Kidney capillary endothelial cell (primary cell): Measurements from ENCODE around the gene TCF12.

Source experiments
- DNase-seq: peaks from one replicate; pipeline ENCODE4 v3.0.0-alpha.2; 2018; ENCODE audit warnings: low spot score

The TCF12 gene

GRCh38 chr15:57297630-57298029 lies 379.2 kb downstream of the TCF12 start:
- no peak for DNase-seq

DNA sequence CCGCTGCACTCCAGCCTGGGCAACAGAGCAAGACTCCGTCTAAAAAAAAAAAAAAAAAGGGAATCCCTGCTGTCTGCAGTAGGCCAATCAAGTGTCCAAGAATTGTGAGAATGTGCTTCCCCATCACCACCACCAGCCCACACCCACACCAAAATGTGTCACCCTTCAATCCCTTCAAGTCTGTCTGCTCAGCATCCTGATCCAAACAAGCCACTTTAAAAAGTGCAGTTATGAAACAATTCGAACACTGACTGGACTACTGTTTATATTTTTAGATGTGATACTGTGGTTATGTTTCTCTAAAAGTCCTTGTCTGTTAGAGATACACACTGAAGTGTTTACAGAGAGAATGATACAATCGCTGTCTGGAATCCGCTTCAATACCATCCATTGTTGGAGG lies 379.8 kb downstream of the TCF12 start:
- DNase-seq = no peak

- no peak for DNase-seq
Observed at GRCh38 chr15:57298843-57299550, 380.6 kb downstream of the TCF12 start.

GRCh38 chr15:57301307-57301706 lies 382.9 kb downstream of the TCF12 start:
- DNase-seq = no peak

DNA sequence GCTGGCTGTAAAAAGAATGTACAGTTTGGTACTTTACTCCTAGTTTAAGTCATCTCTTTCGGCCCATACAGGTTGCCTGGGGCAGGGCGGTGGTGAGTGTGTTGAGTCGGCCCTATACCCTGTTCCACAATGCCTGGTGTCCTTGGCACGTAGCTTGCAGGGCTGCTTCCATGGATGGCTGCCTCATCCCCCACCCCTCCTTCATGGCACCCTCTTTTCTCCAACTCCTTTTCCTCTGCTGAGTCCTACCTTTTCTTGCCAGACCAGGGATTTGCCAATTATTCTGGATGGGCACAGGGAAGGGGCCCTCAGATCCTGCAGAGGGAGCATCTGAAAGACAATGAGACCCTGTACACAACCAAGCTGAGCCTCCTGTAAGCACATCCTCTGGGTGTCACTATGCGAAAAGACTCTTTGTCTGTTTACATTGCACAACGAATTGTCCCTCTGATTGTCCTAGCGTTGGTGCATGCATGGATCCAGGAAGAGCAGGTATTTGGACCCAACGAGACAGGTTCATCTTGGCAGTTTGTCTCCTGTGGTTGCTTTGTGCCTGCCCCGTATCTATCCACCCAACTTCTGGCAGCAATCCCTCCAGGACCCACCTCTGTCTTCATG lies 384.3 kb downstream of the TCF12 start:
- DNase-seq = no peak

DNA sequence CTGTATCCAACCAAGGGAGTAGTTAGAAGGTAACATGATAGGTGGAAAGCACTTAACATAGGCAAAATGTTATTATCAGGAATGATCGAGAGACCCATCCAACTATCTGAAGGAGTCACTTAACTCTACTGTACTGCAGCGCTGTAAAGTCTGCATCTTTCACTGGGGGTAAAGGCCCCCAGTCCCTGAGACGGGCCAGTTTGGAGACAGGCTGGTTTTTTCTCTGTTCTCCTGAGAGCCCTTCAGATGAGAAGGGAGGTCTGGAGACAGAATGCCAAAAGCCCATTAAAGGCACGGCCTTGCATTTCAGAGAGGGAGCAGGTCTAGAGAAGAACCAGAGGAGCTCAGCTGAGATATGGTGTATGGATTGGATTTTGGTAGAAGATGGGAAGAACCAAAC lies 386.6 kb downstream of the TCF12 start:
- DNase-seq = no peak

- peak; percentile 84 for DNase-seq
Observed at GRCh38 chr15:57306161-57306943, 387.9 kb downstream of the TCF12 start.

GRCh38 chr15:57306944-57307411 lies 388.5 kb downstream of the TCF12 start:
- DNase-seq = no peak

DNA sequence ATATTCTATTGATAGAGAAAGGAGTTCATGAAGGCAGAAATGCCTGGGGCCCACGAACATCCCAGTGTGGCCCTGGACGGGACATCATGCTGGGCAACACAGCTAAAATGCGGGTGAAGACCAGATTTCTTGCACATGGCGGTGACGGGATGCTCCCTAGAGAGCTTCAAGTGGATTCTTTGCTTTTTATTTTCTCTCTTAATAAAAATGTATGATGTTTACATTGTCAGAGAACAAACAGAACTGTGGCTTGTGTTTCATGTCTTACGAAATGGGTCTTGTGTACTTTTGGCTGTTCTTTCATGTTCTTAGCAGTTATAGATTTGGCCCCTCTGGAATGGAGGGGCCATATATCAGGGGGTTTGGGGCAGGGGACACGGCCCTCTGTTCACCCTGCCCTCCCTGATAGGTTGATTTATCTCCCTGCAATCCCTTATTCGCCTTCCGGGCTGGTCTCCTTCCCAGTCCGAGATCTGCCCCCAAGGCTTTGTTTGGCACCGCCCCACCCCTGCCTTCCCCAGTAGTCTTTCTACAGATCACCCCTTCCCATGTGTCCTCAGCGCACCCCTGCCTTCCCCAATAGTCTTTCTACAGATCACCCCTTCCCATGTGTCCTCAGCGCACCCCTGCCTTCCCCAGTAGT lies 389.2 kb downstream of the TCF12 start:
- DNase-seq = no peak

DNA sequence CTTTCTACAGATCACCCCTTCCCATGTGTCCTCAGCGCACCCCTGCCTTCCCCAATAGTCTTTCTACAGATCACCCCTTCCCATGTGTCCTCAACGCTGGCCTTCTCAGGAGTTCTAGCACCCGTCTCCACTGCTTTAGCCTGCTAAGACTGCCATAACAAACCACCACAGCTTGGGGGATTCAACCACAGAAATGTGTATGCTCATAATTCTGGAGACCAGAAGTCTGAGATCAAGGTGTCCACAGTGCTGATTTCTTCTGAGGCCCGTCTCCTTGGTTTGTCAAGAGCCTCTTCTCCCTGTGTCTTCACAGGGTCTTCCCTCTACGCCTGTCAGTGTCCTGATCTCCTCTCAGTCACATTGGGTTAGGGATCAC lies 389.7 kb downstream of the TCF12 start:
- no peak for DNase-seq

- no peak for DNase-seq
Observed at GRCh38 chr15:57309856-57310760, 391.7 kb downstream of the TCF12 start.

- no peak for DNase-seq
Observed at GRCh38 chr15:57310876-57311275, 392.4 kb downstream of the TCF12 start.

DNA sequence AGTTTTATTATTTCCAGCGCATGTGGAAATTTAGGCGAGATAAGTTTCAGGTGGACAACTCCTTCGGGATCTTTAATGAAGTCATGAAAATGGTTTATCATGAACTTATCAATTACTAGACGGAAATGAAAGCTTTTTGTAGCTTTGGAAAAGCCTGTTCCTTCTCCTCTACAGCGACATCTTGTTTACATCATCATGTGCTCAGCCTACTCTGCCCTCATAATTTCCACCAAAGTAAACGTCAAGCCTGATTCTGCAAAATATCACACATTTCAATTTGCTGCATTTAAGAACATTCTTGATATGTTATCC lies 393.5 kb downstream of the TCF12 start:
- no peak for DNase-seq

DNA sequence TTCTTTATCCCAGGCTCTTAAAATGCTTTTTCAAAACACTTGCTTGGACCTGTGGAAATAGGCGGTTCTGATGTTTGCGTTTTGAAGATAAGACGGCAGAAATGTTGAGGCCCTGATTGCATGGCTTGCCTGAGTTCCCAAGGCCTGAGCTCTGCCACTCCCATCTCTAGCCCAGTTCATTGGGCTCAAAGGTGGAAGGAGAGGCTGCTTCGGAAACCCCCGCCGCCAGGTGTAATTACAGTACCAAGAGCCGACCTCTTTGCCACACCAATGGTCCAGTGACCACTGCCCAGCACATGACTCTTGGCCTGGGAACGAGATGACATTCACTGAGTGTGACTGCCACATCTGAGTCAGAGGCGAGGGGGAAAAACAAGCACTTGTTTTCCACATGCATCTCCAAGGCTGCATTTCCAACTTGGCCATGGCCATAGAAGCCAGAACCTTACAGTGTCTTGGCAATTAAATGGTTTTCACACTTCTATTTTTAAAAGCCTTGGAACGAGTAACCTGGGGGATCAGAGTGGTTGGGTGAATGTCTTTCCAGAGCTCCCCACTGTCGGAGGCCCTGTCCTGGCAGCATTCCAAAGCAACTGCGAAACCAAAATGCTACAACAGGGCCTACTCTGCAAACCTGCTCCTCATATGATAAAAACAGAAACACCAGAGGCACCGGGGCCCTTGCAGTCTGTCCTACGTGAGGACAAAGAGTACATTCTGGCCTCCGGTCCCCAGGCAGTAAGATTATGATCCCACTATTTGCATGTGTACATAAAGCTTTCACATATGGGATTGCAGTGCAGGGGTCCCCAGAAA lies 394.1 kb downstream of the TCF12 start:
- no peak for DNase-seq

GRCh38 chr15:57313134-57313483 lies 394.7 kb downstream of the TCF12 start:
- no peak for DNase-seq

GRCh38 chr15:57314221-57314620 lies 395.8 kb downstream of the TCF12 start:
- DNase-seq = no peak

GRCh38 chr15:57316451-57316850 lies 398.0 kb downstream of the TCF12 start:
- DNase-seq = no peak

DNA sequence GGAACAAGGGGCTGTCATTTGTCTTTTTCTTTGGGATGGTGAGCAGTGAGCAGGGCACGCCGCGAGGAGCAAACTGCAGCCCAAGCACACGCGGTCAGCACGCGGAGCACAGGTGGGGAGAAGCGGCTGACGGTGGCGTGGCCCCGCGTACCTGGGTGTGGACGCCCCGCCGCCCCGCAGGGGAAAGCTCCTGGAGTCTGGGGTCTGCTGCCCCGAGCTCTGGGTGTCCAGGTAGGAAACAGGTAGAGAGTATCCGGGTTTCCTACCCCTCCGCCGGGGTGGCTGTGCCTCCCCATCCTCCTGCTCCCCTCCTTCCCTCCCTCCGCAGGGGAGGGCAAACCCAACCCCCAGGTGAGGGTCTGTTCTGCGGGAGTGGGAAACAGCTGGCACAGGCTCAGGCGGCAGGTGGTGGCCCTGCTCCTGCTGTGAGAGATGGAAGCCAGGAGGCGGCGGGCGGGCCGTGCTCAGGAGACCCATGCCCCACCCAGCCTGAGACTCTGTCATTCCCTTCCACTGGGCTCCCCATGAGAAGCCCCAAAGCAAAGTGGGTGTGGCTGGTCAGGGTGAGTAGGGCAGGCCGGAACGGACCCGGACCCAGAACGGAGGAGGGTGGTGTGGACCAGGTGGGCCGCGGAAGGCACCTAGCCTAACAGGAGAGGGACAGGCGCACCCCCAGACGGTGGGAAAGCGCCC lies 400.9 kb downstream of the TCF12 start:
- DNase-seq = no peak

DNA sequence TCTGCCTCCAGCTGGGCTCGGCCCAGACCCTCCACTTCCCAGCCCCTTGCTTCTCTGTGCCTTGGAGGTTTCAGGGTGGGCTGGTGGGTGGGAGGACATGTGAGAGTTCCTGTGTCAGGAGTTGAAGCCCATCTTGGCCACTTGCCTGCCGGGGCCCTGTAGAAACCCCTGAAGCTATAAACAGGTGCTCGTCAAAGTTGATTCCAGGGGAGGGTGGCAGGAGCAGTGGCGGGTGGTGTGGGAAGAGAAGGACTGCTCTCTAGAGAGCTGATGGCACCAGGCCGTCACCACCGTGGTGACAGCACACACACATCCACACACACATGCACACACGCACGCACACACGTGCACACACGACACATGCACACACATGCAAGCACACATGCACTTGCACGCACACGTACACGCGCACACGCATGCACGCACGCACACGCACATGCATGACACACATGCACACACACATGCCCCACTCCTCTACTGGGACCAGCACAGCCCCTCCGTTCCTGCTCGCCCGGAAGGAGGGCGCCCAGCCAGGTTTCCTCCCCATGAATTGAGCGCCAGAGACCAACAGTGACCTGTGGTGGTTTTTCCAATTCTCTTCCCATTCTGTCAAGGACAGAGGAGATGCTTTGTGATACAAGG lies 401.6 kb downstream of the TCF12 start:
- no peak for DNase-seq
